ENCODE measurements around the gene FRMPD2. TPM values are rescaled to one million over a fixed set of nuclear protein-coding genes. Genes with fewer than 3 reads are reported as not detected.
"Not testable (repeated sequence)": the region's sequence is repeated elsewhere in the genome, so short reads cannot be mapped to it uniquely, and the experiment has no call there.

The FRMPD2 gene
- total RNA-seq, 2 donors from 2014 or later, result not detected

DNA sequence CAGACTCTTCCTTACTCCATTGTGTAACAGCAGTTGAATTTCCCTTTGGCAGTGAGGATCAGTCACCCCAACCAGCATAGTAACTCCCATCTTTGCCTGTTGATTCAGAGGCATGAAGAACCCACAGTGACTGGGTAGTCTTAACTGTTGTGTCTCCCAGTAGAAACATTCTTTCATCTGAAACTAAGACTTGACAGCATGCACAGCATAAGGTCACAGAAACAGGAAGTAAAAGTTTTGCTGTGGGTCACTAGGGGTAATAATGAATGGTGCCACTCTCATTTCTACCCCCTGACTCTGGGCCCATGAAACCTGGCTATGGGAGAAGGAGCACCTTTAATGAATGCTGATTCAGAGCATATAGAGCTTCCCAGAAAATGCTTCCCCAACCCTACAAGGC, 8.3 kb upstream of the FRMPD2 start:
- Mint-ChIP-seq H3K27me3 (peaks cover 38 to 39% of the 10 kb centered on the region in 2 donors), H3K4me3 (no peak overlapping the region), H3K27ac (no peak overlapping the region), H3K36me3 (peaks cover 6% of the 10 kb centered on the region), H3K9me3 (peaks cover 10% of the 10 kb centered on the region), H3K4me1 (ENCODE audit: low read depth in 2 of 2) (peaks cover 0 to 5% of the 10 kb centered on the region in 2 donors)
- ATAC-seq, result no peak
- no peak for DNase-seq (ENCODE audit: low spot score)

DNA sequence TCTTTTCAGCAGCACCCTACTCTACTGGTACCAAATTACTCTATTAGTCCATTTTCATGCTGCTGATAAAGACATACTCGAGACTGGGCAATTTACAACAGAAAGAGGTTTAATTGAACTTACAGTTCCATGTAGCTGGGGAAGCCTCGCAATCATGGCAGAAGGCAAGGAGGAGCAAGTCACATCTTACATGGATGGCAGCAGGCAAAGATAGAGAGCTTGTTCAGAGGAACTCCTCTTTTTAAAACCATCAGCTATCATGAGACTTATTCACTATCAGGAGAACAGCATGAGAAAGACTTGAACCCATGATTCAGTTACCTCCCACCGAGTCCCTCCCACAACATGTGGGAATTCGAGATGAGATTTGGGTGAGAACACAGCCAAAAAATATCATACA, 7.2 kb upstream of the FRMPD2 start:
- not testable (repeated sequence) for H3K36me3 Mint-ChIP-seq; H3K27ac Mint-ChIP-seq; H3K4me3 Mint-ChIP-seq; ATAC-seq; DNase-seq (ENCODE audit: low spot score); H3K4me1 Mint-ChIP-seq (ENCODE audit: low read depth in 2 of 2); H3K9me3 Mint-ChIP-seq
- peaks cover 31 to 33% of the 10 kb centered on the region in 2 donors for H3K27me3 Mint-ChIP-seq

DNA sequence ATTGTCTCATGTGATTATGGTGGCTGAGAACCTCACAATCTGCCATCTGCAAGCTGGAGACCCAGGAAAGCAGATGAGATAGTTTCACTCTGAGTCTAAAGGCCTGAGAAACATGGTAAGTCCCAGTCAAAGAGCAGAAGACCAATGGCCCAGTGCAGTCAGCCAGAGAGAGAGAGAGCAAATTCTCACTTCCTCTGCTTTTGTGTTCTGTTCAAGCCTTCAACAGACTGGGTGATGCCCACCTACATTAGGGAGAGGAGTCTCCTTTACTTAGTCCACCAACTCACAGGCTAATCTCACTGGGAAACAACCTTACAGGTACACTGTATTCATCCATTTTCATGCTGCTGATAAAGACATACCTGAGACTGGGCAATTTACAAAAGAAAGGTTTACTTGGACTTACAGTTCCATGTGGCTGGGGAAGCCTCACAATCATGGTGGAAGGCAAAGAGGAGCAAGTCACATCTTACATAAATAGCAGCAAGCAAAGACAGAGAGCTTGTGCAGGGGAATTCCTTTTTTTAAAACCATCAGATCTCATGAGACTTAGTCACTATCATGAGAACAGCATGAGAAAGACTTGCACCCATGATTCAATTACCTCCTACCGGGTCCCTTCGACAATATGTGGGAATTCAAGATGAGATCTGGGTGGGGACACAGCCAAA, 4.7 kb upstream of the FRMPD2 start:
- H3K27ac Mint-ChIP-seq, result no peak overlapping the region

DNA sequence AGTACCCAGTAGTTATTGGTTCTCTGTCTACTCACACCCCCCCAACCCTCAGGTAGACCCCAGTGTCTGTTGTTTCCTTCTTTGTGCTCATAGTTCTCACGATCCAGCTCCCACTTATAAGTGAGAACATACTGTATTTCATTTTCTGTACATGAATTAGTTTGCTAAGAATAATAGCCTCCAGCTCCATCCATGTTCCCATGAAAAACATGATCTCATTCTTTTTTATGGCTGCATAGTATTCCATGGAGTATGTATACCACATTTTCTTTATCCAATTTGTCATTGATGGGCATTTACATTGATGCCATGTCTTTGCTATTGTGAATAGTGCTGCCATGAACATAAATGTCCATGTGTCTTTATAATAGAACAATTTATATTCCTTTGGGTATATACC, 2.6 kb upstream of the FRMPD2 start:
- H3K27ac Mint-ChIP-seq, result no peak overlapping the region
- H3K4me1 Mint-ChIP-seq (ENCODE audit: low read depth in 2 of 2), result no peaks in the 10 kb centered on the region
- peaks cover 10 to 15% of the 10 kb centered on the region in 2 donors for H3K27me3 Mint-ChIP-seq
- H3K9me3 Mint-ChIP-seq, result peaks cover 4% of the 10 kb centered on the region
- H3K4me3 Mint-ChIP-seq, result no peak overlapping the region
- ATAC-seq (no peak), DNase-seq (ENCODE audit: low spot score) (no peak)
- H3K36me3 Mint-ChIP-seq, result peaks cover 6% of the 10 kb centered on the region

More for the DNA sequence above, 4.7 kb upstream of the FRMPD2 start:
- H3K27me3 Mint-ChIP-seq, result peaks cover 10 to 21% of the 10 kb centered on the region in 2 donors
- peaks cover 10% of the 10 kb centered on the region for H3K9me3 Mint-ChIP-seq
- no peaks in the 10 kb centered on the region for H3K4me1 Mint-ChIP-seq (ENCODE audit: low read depth in 2 of 2)
- ATAC-seq (no peak), DNase-seq (ENCODE audit: low spot score) (no peak)
- no peak overlapping the region for H3K4me3 Mint-ChIP-seq
- peaks cover 6% of the 10 kb centered on the region for H3K36me3 Mint-ChIP-seq

DNA sequence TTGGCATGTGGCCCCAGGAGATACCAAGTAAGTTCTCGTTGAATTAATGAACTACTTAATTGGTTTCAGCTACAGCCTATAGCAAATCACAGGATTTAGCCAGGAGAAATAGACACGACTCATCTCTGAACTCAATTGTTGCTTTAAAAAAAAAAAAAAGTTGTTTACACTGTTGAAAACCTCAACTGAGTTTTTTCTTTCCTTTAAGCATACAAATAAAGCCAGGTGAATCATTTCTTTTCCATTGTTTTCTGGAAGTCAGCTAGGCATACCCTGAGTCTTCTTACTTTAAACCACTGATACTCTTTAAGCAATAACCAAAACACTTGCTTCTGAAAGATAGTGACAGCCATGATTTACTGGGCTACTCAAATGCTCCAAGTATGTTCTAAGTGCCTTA, 755 bp downstream of the FRMPD2 start:
- no peak overlapping the region for H3K4me3 Mint-ChIP-seq
- H3K9me3 Mint-ChIP-seq, result no peaks in the 10 kb centered on the region
- H3K4me1 Mint-ChIP-seq (ENCODE audit: low read depth in 2 of 2), result no peaks in the 10 kb centered on the region
- peaks cover 12 to 19% of the 10 kb centered on the region in 2 donors for H3K27me3 Mint-ChIP-seq
- H3K27ac Mint-ChIP-seq, result no peak overlapping the region
- no peak for DNase-seq (ENCODE audit: low spot score)
- ATAC-seq, result no peak
- no peaks in the 10 kb centered on the region for H3K36me3 Mint-ChIP-seq

DNA sequence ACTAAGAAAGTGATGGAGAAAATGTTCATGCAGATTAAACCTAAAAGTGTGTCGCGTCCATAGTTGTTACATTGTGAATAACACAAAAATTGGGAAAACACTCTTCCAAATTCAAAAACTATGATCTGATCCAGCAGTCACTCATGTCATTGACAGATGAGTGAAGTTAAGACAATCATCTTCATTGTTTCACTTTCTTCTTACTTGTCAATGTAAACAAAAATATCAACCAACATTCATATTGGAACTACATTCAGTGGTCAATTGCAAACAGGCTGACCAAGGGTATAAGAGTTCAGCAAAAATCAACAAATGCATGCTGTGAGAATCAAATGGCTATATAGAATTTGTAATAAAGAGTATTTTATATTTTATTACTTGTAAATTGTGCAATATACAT, 1.8 kb downstream of the FRMPD2 start:
- Mint-ChIP-seq H3K27me3 (peaks cover 16 to 18% of the 10 kb centered on the region in 2 donors), H3K36me3 (no peaks in the 10 kb centered on the region), H3K27ac (no peak overlapping the region), H3K4me3 (no peak overlapping the region), H3K9me3 (no peaks in the 10 kb centered on the region), H3K4me1 (ENCODE audit: low read depth in 2 of 2) (no peaks in the 10 kb centered on the region)
- DNase-seq (ENCODE audit: low spot score) (no peak), ATAC-seq (no peak)

DNA sequence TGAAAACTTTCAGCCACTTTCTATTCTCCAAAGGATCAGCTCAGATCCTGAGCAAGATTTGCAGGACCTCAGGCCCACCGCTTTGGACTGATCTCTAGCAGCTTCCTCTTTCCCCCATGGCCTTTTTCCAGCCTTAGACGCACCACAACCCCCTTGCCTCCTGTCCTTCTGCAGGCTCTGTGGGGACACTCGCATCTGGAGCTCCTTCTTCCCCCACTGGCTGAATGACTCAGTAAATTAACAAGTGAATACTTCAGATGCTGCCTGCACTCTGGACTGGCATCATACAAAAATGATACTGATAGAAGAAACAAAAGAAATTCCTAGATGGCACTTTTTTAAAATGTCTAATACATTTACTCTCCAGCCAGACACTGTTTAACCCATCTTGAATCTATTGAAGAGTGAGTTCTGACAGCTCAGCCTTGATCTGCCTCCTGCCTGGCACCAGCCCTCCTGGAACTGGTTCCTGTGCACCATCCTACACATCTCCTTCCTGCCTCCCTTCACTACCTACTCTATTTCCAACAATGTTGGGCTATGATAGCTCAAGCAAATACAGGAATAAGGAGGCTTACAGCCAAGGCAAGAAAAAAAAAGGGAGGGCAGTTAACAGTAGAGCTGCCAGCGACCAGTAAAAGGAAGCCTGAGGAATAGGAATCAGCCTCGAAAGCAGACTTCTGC, 3.3 kb downstream of the FRMPD2 start:
- H3K4me3 Mint-ChIP-seq, result no peak overlapping the region
- peaks cover 25 to 30% of the 10 kb centered on the region in 2 donors for H3K27me3 Mint-ChIP-seq
- no peaks in the 10 kb centered on the region for H3K9me3 Mint-ChIP-seq
- no peak for DNase-seq (ENCODE audit: low spot score)
- ATAC-seq, result no peak
- H3K4me1 Mint-ChIP-seq (ENCODE audit: low read depth in 2 of 2), result no peaks in the 10 kb centered on the region
- H3K27ac Mint-ChIP-seq, result no peak overlapping the region
- no peaks in the 10 kb centered on the region for H3K36me3 Mint-ChIP-seq

DNA sequence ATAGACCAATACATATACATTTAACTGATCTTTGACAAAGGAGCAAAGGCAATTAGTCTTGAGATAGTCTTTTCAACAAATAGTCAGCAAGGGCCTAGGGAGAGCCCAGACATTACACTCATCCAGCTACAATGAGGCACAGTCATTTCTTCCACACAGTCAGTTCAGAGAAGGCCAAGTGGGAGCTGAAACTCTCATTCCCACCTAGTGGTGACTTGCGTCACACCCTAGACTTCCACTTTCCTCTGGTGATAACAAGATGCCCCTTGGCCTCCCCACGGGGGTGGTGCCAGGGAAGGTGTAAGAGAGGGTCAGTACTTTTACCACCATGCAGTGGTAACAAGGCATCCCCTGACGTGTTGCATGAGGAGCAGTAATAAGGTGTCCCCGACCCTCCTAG, 8.0 kb downstream of the FRMPD2 start:
- peak; percentile 40 to 57 for ATAC-seq
- DNase-seq (ENCODE audit: low spot score), result no peak
- Mint-ChIP-seq H3K4me3 (no peak overlapping the region), H3K27me3 (peaks cover 28 to 54% of the 10 kb centered on the region in 2 donors), H3K36me3 (no peaks in the 10 kb centered on the region), H3K27ac (no peak overlapping the region), H3K4me1 (ENCODE audit: low read depth in 2 of 2) (no peaks in the 10 kb centered on the region), H3K9me3 (no peaks in the 10 kb centered on the region)

DNA sequence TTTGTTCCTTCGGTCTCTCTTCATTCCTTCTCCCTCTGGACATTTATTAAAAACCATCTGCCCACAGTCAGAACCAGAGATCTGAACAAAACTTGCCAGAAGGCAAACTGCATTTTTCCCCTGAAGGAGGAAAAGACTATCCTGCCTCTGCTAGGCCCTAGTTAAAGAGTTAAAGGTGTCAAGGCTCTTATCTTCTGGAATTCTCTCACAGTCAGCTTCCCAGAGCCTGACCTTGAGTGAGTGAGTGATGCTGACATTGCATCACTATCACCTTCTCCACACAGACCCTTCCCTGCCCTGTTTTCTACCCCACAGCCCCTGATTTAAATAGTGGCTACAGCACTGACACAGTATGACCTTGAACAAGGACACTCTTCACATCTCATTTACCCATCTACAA, 16.4 kb downstream of the FRMPD2 start:
- DNase-seq (ENCODE audit: low spot score), result no peak
- Mint-ChIP-seq H3K27me3 (peaks cover 24 to 44% of the 10 kb centered on the region in 2 donors), H3K9me3 (no peaks in the 10 kb centered on the region), H3K27ac (no peak overlapping the region), H3K36me3 (no peaks in the 10 kb centered on the region), H3K4me1 (ENCODE audit: low read depth in 2 of 2) (no peaks in the 10 kb centered on the region), H3K4me3 (no peak overlapping the region)
- ATAC-seq, result no peak

DNA sequence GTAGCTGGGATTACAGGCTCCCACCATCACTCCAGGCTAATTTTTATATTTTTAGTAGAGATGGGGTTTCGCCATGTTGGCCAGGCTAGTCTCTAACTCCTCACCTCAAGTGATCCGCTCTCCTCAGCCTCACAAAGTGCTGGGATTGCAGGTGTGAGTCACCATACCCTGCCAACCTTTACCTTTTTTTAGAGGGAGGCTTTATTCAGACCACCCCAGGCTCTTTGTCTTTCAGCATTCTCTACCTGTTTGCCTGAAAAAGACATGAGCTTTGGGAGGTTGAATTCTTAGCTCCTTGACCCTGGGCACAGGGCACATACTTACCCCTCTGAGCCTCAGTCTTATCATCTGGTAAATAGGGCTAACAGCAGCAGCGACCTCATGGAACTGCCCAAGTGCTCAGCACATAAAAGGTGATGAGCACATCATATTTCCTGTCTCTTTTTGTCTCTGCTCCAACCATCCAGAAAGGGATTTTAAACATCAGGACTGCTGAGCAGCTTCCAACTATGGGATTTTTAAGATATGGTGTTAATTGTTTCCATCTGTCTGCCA, 17.0 kb downstream of the FRMPD2 start:
- H3K27me3 Mint-ChIP-seq, result peaks cover 24 to 41% of the 10 kb centered on the region in 2 donors
- H3K27ac Mint-ChIP-seq, result no peak overlapping the region
- ATAC-seq (no peak), DNase-seq (ENCODE audit: low spot score) (no peak)
- H3K4me1 Mint-ChIP-seq (ENCODE audit: low read depth in 2 of 2), result no peaks in the 10 kb centered on the region
- H3K36me3 Mint-ChIP-seq, result no peaks in the 10 kb centered on the region
- H3K9me3 Mint-ChIP-seq, result no peaks in the 10 kb centered on the region
- no peak overlapping the region for H3K4me3 Mint-ChIP-seq

DNA sequence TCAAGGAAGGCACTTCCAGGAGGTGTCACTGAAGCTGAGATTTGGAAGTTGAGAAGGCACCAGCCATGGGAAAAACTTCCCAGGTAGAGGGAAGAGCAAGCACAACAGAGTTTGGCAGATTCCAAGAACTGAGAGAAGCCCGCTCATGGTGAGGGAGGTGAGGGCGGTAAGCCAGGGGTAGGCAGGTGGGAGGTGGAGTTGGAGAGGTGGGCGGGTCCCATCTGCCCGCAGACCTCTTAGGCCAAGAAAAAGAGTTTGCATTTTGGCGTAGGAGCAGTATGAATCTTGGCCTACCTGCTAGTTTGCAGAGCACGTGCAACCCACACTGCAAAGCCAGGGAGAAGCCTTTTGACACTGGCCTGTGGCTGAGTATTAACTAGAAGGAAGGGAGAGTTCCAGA, 18.8 kb downstream of the FRMPD2 start:
- no peaks in the 10 kb centered on the region for H3K4me1 Mint-ChIP-seq (ENCODE audit: low read depth in 2 of 2)
- no peak overlapping the region for H3K4me3 Mint-ChIP-seq
- no peaks in the 10 kb centered on the region for H3K36me3 Mint-ChIP-seq
- no peak for ATAC-seq
- no peak for DNase-seq (ENCODE audit: low spot score)
- H3K9me3 Mint-ChIP-seq, result no peaks in the 10 kb centered on the region
- H3K27ac Mint-ChIP-seq, result no peak overlapping the region
- H3K27me3 Mint-ChIP-seq, result peaks cover 18 to 24% of the 10 kb centered on the region in 2 donors

DNA sequence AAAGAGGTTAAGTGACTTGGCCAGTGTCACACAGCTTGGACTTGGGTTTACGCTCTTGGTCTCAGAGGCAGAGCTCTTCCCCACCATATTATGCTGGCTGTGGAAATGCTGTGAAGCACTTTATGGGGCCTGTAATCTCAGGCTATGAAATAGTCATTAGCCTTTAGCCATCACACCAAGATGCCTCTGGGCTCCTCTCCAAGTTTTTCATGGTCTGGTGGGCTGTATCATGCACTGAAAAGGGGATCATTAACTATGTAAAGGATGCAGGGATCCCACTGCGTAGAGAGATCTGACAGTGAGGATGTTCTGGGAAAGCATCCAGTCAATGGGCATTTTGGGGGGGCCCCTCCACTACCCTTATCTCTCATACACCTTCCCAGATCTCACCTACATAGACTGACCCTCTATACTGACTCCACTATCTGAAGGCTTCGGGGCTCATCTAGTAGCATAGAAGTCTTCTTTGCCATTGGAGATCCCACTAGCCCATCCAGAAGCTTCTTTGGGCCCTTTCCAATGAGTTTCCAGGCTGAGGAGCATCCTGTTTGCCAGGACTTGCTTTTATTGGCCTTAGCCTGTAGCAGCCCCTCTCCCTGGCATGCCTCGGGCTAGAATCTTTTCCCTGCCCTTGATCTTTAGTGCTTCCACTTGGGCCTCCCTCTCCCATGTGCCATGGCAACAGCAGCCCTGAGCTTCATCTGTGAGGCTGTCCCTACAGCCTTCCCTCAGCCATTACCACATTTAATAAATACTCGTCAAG, 19.6 kb downstream of the FRMPD2 start:
- Mint-ChIP-seq H3K4me3 (no peak overlapping the region), H3K27me3 (peaks cover 14 to 19% of the 10 kb centered on the region in 2 donors), H3K27ac (no peak overlapping the region), H3K9me3 (no peaks in the 10 kb centered on the region), H3K4me1 (ENCODE audit: low read depth in 2 of 2) (no peaks in the 10 kb centered on the region), H3K36me3 (no peaks in the 10 kb centered on the region)
- no peak for ATAC-seq
- no peak for DNase-seq (ENCODE audit: low spot score)

DNA sequence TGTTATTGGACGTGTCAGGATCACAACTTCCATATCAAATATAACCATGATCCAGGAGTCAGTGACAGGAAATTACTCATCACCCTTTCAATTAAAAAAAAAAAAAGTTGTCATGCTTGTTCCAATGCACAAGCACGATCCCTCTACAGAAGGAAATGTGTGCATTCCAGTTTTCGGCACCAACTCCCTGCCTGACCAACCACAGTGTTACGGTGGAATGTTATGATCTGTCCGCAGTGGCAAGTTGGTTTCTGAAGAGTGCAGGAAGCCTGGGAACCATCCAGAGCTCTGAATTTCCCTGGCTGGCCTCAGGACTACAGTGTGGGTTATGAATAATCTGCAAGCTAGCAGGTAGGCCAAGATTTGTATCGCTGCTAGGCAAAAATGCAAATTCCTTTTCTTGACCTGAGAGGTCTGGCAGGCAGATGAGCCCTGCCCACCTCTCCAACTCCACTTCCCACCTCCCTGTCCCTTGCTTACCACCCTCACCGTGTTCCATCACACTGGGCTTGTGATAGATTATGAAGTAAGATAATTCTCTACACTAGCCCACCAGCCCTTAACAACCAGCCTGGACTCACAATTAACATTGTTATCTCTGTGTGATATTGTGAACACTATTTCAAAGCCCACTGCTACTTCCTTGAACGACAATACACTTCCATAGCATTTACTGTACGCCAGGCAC, 20.4 kb downstream of the FRMPD2 start:
- ATAC-seq, result no peak
- Mint-ChIP-seq H3K36me3 (no peaks in the 10 kb centered on the region), H3K4me3 (no peak overlapping the region), H3K27me3 (peaks cover 14 to 19% of the 10 kb centered on the region in 2 donors), H3K27ac (no peak overlapping the region), H3K4me1 (ENCODE audit: low read depth in 2 of 2) (no peaks in the 10 kb centered on the region), H3K9me3 (no peaks in the 10 kb centered on the region)
- DNase-seq (ENCODE audit: low spot score), result no peak
